Stimulated activated CD4-positive, alpha-beta T cell treated with anti-CD3 and anti-CD28 coated beads, Interleukin-2, amount 100 ng/mL, for 4 hours (primary cell): Measurements from ENCODE around the gene IL17A.

Experiments
- DNase-seq: peaks from one replicate; pipeline ENCODE4 v3.0.0-alpha.2; 2020; ENCODE audit warnings: low read depth

Gene IL17A

GRCh38 chr6:52216932-52217575 is 30.9 kb downstream of the IL17A start:
- DNase-seq, result no peak

- DNase-seq, result no peak
Observed at GRCh38 chr6:52217761-52218160, 31.6 kb downstream of the IL17A start.

GRCh38 chr6:52221302-52221701 is 35.1 kb downstream of the IL17A start:
- DNase-seq, result no peak

GRCh38 chr6:52227495-52227894 is 41.3 kb downstream of the IL17A start:
- DNase-seq, result peak; percentile 12

- DNase-seq, result no peak
Observed at GRCh38 chr6:52230685-52231084, 44.5 kb downstream of the IL17A start.

- DNase-seq, result no peak
Observed at GRCh38 chr6:52231406-52232127, 45.4 kb downstream of the IL17A start.

GRCh38 chr6:52233005-52233404 is 46.8 kb downstream of the IL17A start:
- no peak for DNase-seq

GRCh38 chr6:52233975-52234823 is 48.0 kb downstream of the IL17A start:
- DNase-seq, result no peak
